GM12872 (cell line): Measurements from ENCODE around the gene ARG2.
A peak's percentile ranks its signal among the peaks of the same experiment; 100 is the strongest.

Source experiments
- TF ChIP-seq, protein P1 (sequence below): IDR thresholded peaks from 3 replicates; pipeline ENCODE4 v1.5.1; 2011; ENCODE audit warnings: low read depth, mild to moderate bottlenecking, low read length, moderate library complexity; ENCODE audit not compliant: insufficient read depth

The ARG2 gene

DNA sequence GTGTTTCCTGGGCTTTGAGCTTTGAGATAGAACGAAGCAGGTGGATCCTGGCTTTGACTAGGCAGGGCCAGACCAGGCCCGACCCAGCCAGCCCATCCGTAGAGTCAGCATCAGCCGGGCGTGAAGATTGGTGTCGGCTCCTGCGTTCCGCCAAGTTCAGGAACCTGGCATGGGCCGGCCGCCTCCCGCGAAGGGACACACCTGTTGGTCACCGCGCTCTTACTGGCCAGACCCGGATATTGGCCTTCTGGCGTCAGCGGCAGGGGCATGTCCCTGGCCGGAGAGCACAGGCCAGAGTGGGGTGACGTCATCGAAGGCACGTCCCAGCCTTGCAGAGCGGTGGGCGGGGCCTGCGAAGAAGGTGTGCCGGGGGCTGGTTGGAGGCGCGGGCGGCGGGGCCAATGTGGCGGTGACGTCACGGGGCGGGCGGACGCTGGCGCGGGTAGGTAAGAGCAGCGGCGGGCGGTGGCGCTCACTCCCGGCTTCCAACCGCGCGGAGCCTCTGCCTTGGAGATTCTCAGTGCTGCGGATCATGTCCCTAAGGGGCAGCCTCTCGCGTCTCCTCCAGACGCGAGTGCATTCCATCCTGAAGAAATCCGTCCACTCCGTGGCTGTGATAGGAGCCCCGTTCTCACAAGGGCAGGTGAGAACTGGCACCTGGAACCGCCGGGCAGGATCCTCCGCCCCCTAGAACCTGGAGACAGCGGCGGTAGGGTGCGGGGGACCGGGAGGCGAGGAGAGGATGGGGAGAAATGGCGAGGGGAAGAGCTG lies at the start of gene ARG2:
ARG2 (plus strand) TSS at position 475 of the 771 bp plus-strand sequence; CDS start at position 533, 58 bp downstream.
- TF ChIP-seq, protein P1, sequence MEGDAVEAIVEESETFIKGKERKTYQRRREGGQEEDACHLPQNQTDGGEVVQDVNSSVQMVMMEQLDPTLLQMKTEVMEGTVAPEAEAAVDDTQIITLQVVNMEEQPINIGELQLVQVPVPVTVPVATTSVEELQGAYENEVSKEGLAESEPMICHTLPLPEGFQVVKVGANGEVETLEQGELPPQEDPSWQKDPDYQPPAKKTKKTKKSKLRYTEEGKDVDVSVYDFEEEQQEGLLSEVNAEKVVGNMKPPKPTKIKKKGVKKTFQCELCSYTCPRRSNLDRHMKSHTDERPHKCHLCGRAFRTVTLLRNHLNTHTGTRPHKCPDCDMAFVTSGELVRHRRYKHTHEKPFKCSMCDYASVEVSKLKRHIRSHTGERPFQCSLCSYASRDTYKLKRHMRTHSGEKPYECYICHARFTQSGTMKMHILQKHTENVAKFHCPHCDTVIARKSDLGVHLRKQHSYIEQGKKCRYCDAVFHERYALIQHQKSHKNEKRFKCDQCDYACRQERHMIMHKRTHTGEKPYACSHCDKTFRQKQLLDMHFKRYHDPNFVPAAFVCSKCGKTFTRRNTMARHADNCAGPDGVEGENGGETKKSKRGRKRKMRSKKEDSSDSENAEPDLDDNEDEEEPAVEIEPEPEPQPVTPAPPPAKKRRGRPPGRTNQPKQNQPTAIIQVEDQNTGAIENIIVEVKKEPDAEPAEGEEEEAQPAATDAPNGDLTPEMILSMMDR, result no peak

DNA sequence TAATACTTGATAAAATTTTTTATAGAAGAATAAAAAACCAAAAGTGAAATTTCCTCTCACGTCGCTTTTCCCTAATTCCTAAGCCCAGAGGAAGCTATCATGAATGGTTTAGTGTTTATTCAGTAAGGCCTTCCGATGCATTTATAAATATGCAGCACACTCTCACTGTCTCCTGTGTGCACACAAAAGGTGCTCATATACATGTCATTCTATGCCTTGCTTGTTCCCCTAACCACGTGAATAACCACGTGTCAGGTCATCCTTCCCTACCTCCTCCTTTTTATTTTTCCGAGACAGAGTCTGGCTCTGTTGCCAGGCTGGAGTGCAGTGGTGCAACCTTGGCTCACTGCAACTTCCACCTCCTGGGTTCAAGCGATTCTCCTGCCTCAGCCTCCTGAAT lies 49.3 kb upstream of the ARG2 start:
- TF ChIP-seq, protein P1, result no peak

DNA sequence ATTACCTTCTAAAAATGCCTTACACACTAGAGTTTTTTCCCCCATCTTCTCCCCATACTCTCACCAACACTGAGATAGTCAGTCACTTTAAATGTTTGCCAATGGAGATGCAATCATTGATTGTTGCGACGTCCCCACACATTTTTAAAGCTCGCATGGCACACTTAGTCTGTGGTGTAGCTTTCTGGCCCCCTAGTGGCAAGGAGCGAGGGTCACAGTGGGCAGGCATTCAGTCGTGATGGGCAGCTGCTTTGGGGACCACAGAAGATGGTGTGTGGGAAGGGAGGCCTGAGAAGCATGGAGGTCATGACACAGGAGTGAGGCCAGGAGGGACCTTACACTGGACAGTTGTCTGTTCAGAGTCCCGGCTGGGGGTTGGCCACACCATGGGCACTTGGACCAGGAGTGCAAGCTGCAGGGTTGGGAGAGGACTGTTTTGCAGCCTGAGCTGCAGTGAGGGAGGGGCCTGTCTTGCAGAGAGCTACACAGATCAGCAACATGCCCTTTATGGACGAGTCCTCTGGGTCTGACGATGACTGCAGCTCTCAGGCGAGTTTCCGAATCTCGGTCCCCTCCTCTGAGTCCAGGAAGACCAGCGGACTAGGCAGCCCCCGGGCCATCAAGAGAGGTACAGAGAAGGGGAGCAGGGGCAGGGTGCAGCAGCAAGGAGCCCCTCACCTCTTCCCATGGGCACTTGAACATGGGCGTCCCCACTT lies 48.3 kb upstream of the ARG2 start:
- TF ChIP-seq, protein P1, result peak; percentile 93

DNA sequence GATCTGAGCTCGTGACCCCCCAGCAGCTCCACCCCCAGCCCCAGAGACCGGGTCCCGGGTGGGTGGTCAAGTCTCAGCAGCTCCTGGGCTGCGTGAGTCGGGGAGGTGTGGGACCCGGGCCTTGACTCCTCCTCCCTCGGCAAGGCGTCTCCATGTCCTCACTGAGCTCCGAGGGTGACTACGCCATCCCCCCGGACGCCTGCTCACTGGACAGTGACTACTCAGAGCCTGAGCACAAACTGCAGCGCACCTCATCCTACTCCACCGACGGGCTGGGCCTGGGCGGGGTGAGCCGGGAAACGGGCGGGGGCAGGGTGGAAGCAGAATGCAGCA lies 47.8 kb upstream of the ARG2 start:
- TF ChIP-seq, protein P1, result no peak

DNA sequence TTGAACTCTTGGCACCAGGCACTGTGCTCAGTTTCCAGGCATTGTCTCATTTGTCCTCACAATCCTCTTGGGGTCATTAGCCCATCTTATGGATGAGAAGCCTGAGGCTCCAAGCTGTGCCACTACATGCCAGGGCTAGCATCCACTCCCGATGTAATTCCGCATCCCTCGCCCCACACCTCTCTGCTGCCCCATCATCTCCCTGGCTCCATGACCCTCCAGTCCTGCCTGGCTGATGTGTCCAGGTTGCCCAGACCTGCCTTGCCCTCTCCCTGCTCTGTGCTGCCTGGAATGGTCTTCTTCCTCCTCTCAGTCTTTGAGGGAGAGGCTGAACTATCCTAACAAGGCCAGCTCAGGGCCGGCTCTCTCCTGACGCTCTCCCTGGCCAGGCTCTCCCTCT lies 47.1 kb upstream of the ARG2 start:
- TF ChIP-seq, protein P1, result no peak

DNA sequence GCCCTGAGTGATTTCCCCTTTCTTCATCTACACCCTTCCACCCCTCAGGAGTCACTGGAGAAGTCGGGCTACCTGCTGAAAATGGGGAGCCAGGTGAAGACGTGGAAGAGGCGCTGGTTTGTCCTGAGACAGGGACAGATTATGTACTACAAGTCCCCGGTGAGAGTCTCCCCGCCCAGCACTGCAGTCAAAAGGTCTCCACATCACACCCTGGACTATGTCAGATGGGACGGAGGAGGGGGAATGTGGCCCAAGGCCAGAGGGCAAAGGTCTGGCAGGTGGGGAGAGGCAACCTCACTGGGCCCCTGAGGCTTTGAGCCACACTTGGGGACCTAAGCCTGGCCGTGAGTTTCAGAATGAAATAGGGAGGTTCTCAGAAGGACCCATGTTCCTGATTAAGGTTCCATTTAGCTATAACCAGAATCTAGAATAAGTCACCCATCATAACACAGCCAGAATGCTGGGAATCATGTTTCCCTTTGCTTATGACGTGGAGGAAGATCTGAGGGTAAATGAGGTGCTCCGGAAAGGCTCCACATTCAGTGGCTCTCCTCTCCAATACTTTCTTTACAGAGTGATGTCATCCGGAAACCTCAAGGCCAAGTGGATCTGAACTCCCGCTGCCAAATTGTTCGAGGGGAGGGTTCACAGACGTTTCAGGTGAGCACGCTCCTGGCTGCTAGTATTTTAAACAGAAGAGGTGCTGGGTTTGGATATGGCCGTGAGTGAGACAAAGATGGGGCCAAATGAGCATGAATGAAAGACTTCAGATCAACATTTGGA lies 46.3 kb upstream of the ARG2 start:
- TF ChIP-seq, protein P1, result no peak

DNA sequence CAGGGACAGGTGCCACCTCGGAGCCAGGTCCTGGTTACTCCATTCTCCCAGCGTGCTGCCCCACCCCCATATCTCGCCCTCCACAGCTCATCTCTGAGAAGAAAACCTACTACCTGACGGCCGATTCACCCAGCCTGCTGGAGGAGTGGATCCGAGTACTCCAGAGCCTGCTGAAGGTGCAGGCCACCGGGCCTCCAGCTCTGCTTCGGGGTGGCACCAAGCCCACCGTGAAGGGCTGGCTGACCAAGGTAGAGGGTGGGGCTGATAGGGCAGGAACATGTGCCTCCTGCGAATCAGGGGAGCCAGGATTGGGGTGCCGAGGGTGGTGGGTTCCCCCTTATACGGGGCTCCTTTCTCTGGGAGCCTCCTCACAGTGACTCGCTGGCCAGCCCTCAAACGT lies 45.6 kb upstream of the ARG2 start:
- TF ChIP-seq, protein P1, result no peak
